WTC11 (cell line): Measurements from ENCODE around the gene LRRC8D. TPM values are rescaled to one million over a fixed set of nuclear protein-coding genes. Genes with fewer than 3 reads are reported as not detected.

ENCODE experiments used
- ATAC-seq: fragments of 200-7000 bp; cut with Tn5 transposase; 2 replicates; pipeline ENCODE4 v1.10.0; 2021; ENCODE audit warnings: mild to moderate bottlenecking, moderate library complexity
- CTCF ChIA-PET: fragments of 300-600 bp; sonication (Branson Sonifier 250); formaldehyde crosslinking; loops from one replicate; lab custom pipeline; 2021; ENCODE audit warnings: antibody characterized with exemption; lab: Charles Lee
- POLR2A ChIA-PET: fragments of 350-600 bp; sonication (Branson Sonifier 250); formaldehyde crosslinking; loops from one replicate; lab custom pipeline; 2021; ENCODE audit warnings: antibody characterized with exemption; lab: Charles Lee
- DNase-seq: peaks from one replicate; pipeline ENCODE4 v3.0.0; 2021; ENCODE audit warnings: low spot score
- H3K27ac Mint-ChIP-seq: 2 replicates; pipeline ENCODE4 v1.8.0; 2021; ENCODE audit warnings: mixed read lengths
- H3K27me3 Mint-ChIP-seq: 2 replicates; pipeline ENCODE4 v1.8.0; 2021; ENCODE audit warnings: low read depth, mild to moderate bottlenecking, moderate library complexity, mixed read lengths
- H3K36me3 Mint-ChIP-seq: 2 replicates; pipeline ENCODE4 v1.8.0; 2021; ENCODE audit warnings: mixed read lengths
- H3K4me1 Mint-ChIP-seq: 2 replicates; pipeline ENCODE4 v1.8.0; 2022; ENCODE audit warnings: mixed read lengths
- H3K4me3 Mint-ChIP-seq: 2 replicates; pipeline ENCODE4 v1.8.0; 2021; ENCODE audit warnings: mild to moderate bottlenecking, moderate library complexity, mixed read lengths
- H3K9me3 Mint-ChIP-seq: 2 replicates; pipeline ENCODE4 v1.8.0; 2021; ENCODE audit warnings: mixed read lengths
- FOXK1 ChIP-seq: sonication (generic); formaldehyde crosslinking; IDR thresholded peaks from 2 replicates; pipeline ENCODE4 v1.8.0; 2022; ENCODE audit warnings: mild to moderate bottlenecking, moderate library complexity, missing genetic modification reagents
- FOXP1 ChIP-seq: sonication (generic); formaldehyde crosslinking; IDR thresholded peaks from 2 replicates; pipeline ENCODE4 v1.8.0; 2022; ENCODE audit warnings: missing genetic modification reagents, mild to moderate bottlenecking, moderate library complexity, borderline replicate concordance
- GABPB1 ChIP-seq: sonication (generic); formaldehyde crosslinking; IDR thresholded peaks from 2 replicates; pipeline ENCODE4 v1.8.1; 2023; ENCODE audit warnings: mild to moderate bottlenecking, missing genetic modification reagents
- GRHL2 ChIP-seq: fragments of 250-450 bp; sonication (Bioruptor Pico); IDR thresholded peaks from 2 replicates; pipeline ENCODE4 v1.8.0; 2022; ENCODE audit warnings: mild to moderate bottlenecking, moderate library complexity; ENCODE audit not compliant: insufficient replicate concordance, severe bottlenecking
- HMGA2 ChIP-seq: fragments of 250-450 bp; sonication (Bioruptor Pico); IDR thresholded peaks from 2 replicates; pipeline ENCODE4 v1.4.0; 2021; ENCODE audit warnings: mild to moderate bottlenecking, moderate library complexity
- MXD4 ChIP-seq: fragments of 250-450 bp; sonication (Bioruptor Pico); IDR thresholded peaks from 2 replicates; pipeline ENCODE4 v1.8.0; 2021; ENCODE audit warnings: mild to moderate bottlenecking, moderate library complexity, borderline replicate concordance
- NFYB ChIP-seq: sonication (generic); formaldehyde crosslinking; conservative IDR thresholded peaks from 2 replicates; pipeline ENCODE4 v1.8.0; 2022; ENCODE audit warnings: low read depth, missing genetic modification reagents
- NR1H2 ChIP-seq: sonication (generic); formaldehyde crosslinking; IDR thresholded peaks from 2 replicates; pipeline ENCODE4 v1.9.0; 2021; ENCODE audit warnings: mild to moderate bottlenecking, moderate library complexity, missing genetic modification reagents
- NR3C1 ChIP-seq: sonication (generic); formaldehyde crosslinking; conservative IDR thresholded peaks from 2 replicates; pipeline ENCODE4 v1.8.1; 2023; ENCODE audit warnings: low read depth, mild to moderate bottlenecking, missing genetic modification reagents
- SP1 ChIP-seq: sonication (generic); formaldehyde crosslinking; conservative IDR thresholded peaks from 2 replicates; pipeline ENCODE4 v1.8.1; 2022; ENCODE audit warnings: missing genetic modification reagents
- TEAD1 ChIP-seq: sonication (generic); formaldehyde crosslinking; IDR thresholded peaks from 2 replicates; pipeline ENCODE4 v1.8.0; 2022; ENCODE audit warnings: mild to moderate bottlenecking, missing genetic modification reagents
- ZBTB21 ChIP-seq: sonication (generic); formaldehyde crosslinking; IDR thresholded peaks from 2 replicates; pipeline ENCODE4 v1.8.1; 2023; ENCODE audit warnings: mild to moderate bottlenecking, missing genetic modification reagents, borderline replicate concordance
- ZNF121 ChIP-seq: sonication (generic); formaldehyde crosslinking; IDR thresholded peaks from 2 replicates; pipeline ENCODE4 v1.8.0; 2023; ENCODE audit warnings: missing genetic modification reagents
- total RNA-seq: library from RNA; stranded (reverse); gene quantifications from 3 replicates; pipeline ENCODE4 v1.2.3, GENCODE V29; 2021
- TF ChIP-seq, protein P1 (sequence below): fragments of 250-450 bp; sonication (Bioruptor Pico); IDR thresholded peaks from 2 replicates; pipeline ENCODE4 v1.9.0; 2021; ENCODE audit warnings: mild to moderate bottlenecking
- TF ChIP-seq, protein P2 (sequence below): fragments of 250-450 bp; sonication (Bioruptor Pico); IDR thresholded peaks from 2 replicates; pipeline ENCODE4 v1.9.0; 2021; ENCODE audit warnings: mild to moderate bottlenecking, borderline replicate concordance
- TF ChIP-seq, protein P3 (sequence below): sonication (generic); formaldehyde crosslinking; IDR thresholded peaks from 2 replicates; pipeline ENCODE4 v1.8.1; 2022; ENCODE audit warnings: low read depth, mild to moderate bottlenecking, moderate library complexity, missing genetic modification reagents, borderline replicate concordance
- TF ChIP-seq, protein P4 (sequence below): sonication (generic); formaldehyde crosslinking; IDR thresholded peaks from 2 replicates; pipeline ENCODE4 v1.8.1; 2023; ENCODE audit warnings: mild to moderate bottlenecking, moderate library complexity, missing genetic modification reagents
- TF ChIP-seq, protein P5 (sequence below): fragments of 250-450 bp; sonication (Bioruptor Pico); IDR thresholded peaks from 2 replicates; pipeline ENCODE4 v1.9.0; 2021; ENCODE audit warnings: moderate library complexity, mild to moderate bottlenecking, inconsistent platforms, borderline replicate concordance
- TF ChIP-seq, protein P6 (sequence below): sonication (generic); formaldehyde crosslinking; IDR thresholded peaks from 2 replicates; pipeline ENCODE4 v1.8.1; 2023; ENCODE audit warnings: mild to moderate bottlenecking, missing genetic modification reagents
- TF ChIP-seq, protein P7 (sequence below): fragments of 250-450 bp; sonication (Bioruptor Pico); IDR thresholded peaks from 2 replicates; pipeline ENCODE4 v2.1.2; 2022; ENCODE audit warnings: mild to moderate bottlenecking, moderate library complexity

Gene LRRC8D
- total RNA-seq, 1 experiment from 2014 or later = 42.6 TPM

DNA sequence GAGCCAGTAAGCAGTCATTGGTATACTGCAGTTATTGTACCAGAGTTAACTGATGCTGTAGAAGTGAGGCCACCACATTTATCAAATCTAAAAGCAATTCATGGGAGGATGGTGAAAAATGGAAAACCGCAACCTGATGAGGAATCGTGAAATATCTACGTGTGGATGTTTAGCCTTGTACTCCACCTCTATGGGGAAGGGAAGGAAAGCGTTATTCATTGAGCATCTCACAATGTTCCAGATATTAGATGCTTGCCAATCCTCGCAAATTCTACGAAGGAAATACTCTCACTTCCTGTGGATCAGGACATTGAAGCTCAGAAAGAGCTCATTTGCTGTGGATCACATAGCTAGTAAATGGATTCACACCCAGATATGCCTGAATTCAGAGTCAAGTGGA is 77.3 kb downstream of the LRRC8D start:
- DNase-seq (no peak), ATAC-seq (no peak)
- no peak overlapping the region for H3K4me3 Mint-ChIP-seq
- POLR2A ChIA-PET = no interaction called here
- TF ChIP-seq, protein P1, sequence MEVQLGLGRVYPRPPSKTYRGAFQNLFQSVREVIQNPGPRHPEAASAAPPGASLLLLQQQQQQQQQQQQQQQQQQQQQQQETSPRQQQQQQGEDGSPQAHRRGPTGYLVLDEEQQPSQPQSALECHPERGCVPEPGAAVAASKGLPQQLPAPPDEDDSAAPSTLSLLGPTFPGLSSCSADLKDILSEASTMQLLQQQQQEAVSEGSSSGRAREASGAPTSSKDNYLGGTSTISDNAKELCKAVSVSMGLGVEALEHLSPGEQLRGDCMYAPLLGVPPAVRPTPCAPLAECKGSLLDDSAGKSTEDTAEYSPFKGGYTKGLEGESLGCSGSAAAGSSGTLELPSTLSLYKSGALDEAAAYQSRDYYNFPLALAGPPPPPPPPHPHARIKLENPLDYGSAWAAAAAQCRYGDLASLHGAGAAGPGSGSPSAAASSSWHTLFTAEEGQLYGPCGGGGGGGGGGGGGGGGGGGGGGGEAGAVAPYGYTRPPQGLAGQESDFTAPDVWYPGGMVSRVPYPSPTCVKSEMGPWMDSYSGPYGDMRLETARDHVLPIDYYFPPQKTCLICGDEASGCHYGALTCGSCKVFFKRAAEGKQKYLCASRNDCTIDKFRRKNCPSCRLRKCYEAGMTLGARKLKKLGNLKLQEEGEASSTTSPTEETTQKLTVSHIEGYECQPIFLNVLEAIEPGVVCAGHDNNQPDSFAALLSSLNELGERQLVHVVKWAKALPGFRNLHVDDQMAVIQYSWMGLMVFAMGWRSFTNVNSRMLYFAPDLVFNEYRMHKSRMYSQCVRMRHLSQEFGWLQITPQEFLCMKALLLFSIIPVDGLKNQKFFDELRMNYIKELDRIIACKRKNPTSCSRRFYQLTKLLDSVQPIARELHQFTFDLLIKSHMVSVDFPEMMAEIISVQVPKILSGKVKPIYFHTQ (CRISPR knock-in tag) = no peak
- no peak for TF ChIP-seq FOXP1
- no peak for TF ChIP-seq NFYB (CRISPR knock-in tag)
- TF ChIP-seq GRHL2 (CRISPR knock-in tag) = no peak
- no peak for TF ChIP-seq ZBTB21 (CRISPR knock-in tag)
- TF ChIP-seq, protein P2, sequence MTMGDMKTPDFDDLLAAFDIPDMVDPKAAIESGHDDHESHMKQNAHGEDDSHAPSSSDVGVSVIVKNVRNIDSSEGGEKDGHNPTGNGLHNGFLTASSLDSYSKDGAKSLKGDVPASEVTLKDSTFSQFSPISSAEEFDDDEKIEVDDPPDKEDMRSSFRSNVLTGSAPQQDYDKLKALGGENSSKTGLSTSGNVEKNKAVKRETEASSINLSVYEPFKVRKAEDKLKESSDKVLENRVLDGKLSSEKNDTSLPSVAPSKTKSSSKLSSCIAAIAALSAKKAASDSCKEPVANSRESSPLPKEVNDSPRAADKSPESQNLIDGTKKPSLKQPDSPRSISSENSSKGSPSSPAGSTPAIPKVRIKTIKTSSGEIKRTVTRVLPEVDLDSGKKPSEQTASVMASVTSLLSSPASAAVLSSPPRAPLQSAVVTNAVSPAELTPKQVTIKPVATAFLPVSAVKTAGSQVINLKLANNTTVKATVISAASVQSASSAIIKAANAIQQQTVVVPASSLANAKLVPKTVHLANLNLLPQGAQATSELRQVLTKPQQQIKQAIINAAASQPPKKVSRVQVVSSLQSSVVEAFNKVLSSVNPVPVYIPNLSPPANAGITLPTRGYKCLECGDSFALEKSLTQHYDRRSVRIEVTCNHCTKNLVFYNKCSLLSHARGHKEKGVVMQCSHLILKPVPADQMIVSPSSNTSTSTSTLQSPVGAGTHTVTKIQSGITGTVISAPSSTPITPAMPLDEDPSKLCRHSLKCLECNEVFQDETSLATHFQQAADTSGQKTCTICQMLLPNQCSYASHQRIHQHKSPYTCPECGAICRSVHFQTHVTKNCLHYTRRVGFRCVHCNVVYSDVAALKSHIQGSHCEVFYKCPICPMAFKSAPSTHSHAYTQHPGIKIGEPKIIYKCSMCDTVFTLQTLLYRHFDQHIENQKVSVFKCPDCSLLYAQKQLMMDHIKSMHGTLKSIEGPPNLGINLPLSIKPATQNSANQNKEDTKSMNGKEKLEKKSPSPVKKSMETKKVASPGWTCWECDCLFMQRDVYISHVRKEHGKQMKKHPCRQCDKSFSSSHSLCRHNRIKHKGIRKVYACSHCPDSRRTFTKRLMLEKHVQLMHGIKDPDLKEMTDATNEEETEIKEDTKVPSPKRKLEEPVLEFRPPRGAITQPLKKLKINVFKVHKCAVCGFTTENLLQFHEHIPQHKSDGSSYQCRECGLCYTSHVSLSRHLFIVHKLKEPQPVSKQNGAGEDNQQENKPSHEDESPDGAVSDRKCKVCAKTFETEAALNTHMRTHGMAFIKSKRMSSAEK (CRISPR knock-in tag) = no peak
- TF ChIP-seq, all 79 proteins: peak for 0
- no peaks in the 10 kb centered on the region for H3K36me3 Mint-ChIP-seq
- peaks cover 47% of the 10 kb centered on the region for H3K4me1 Mint-ChIP-seq
- H3K9me3 Mint-ChIP-seq = no peaks in the 10 kb centered on the region
- H3K27me3 Mint-ChIP-seq = no peaks in the 10 kb centered on the region
- peak overlapping the region; percentile 64; the same call in 1 of the 2 replicates for H3K27ac Mint-ChIP-seq
- CTCF ChIA-PET = interaction anchor here (1.1 kb wide), 1 partner anchor 55 kb away, joined by 3 read pairs; no protein-coding TSS in a partner anchor

DNA sequence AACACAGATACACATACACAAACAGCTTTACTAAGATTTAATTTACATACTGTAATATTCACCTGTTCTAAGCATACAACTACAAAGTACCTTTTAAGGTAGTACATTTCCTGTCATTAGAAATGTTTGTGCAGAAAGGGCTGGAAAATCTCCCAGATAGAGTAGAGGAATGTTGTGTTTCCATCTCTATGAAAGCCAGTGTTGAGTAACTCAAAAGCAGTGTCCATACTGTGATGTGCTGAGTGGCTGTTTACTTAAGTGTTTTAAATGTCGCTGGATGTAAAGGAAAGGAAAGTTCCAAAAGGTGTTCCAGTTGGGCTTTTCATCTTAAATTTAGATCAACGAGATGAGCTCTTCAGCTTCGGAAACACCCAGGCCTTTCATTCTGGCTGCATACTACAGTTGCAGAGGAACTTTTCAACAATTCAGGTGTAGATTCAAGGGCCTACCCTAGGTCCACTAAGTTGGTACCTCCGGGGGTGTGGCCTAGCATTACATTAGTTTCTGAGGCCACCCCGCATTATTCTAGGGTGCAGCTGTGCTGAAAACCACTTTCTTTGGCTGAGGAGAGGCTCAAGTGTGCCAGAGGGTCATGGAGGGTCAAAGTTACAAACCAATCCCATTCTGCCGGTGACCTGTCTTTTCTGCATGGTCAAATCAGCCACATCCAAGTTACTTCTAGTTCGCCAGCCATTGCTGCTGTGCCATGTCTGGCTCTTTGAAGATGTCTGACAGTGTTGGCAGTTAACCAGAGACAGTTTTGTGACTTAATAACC is 78.1 kb downstream of the LRRC8D start:
- peak overlapping the region; percentile 61 for H3K27ac Mint-ChIP-seq
- H3K36me3 Mint-ChIP-seq = no peaks in the 10 kb centered on the region
- POLR2A ChIA-PET = no interaction called here
- DNase-seq = no peak
- H3K4me3 Mint-ChIP-seq = no peak overlapping the region
- no peaks in the 10 kb centered on the region for H3K9me3 Mint-ChIP-seq
- no peaks in the 10 kb centered on the region for H3K27me3 Mint-ChIP-seq
- peak; percentile 22; the same call in 1 of the 2 replicates for ATAC-seq
- peaks cover 54% of the 10 kb centered on the region for H3K4me1 Mint-ChIP-seq
- CTCF ChIA-PET = no interaction called here
- TF ChIP-seq, protein P3, sequence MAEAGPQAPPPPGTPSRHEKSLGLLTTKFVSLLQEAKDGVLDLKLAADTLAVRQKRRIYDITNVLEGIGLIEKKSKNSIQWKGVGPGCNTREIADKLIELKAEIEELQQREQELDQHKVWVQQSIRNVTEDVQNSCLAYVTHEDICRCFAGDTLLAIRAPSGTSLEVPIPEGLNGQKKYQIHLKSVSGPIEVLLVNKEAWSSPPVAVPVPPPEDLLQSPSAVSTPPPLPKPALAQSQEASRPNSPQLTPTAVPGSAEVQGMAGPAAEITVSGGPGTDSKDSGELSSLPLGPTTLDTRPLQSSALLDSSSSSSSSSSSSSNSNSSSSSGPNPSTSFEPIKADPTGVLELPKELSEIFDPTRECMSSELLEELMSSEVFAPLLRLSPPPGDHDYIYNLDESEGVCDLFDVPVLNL (CRISPR knock-in tag) = no peak
- TF ChIP-seq HMGA2 (CRISPR knock-in tag) (no peak), NR3C1 (CRISPR knock-in tag) (no peak), TEAD1 (no peak), NR1H2 (CRISPR knock-in tag) (no peak), MXD4 (CRISPR knock-in tag) (no peak), FOXK1 (no peak), ZNF121 (CRISPR knock-in tag) (no peak), GABPB1 (CRISPR knock-in tag) (no peak), SP1 (CRISPR knock-in tag) (no peak)
- TF ChIP-seq, protein P4, sequence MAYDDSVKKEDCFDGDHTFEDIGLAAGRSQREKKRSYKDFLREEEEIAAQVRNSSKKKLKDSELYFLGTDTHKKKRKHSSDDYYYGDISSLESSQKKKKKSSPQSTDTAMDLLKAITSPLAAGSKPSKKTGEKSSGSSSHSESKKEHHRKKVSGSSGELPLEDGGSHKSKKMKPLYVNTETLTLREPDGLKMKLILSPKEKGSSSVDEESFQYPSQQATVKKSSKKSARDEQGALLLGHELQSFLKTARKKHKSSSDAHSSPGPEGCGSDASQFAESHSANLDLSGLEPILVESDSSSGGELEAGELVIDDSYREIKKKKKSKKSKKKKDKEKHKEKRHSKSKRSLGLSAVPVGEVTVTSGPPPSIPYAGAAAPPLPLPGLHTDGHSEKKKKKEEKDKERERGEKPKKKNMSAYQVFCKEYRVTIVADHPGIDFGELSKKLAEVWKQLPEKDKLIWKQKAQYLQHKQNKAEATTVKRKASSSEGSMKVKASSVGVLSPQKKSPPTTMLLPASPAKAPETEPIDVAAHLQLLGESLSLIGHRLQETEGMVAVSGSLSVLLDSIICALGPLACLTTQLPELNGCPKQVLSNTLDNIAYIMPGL (CRISPR knock-in tag) = no peak
- TF ChIP-seq, protein P5, sequence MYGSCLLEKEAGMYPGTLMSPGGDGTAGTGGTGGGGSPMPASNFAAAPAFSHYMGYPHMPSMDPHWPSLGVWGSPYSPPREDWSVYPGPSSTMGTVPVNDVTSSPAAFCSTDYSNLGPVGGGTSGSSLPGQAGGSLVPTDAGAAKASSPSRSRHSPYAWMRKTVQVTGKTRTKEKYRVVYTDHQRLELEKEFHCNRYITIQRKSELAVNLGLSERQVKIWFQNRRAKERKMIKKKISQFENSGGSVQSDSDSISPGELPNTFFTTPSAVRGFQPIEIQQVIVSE = no peak
- TF ChIP-seq, protein P6, sequence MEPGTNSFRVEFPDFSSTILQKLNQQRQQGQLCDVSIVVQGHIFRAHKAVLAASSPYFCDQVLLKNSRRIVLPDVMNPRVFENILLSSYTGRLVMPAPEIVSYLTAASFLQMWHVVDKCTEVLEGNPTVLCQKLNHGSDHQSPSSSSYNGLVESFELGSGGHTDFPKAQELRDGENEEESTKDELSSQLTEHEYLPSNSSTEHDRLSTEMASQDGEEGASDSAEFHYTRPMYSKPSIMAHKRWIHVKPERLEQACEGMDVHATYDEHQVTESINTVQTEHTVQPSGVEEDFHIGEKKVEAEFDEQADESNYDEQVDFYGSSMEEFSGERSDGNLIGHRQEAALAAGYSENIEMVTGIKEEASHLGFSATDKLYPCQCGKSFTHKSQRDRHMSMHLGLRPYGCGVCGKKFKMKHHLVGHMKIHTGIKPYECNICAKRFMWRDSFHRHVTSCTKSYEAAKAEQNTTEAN (CRISPR knock-in tag) = no peak
- TF ChIP-seq, protein P7, sequence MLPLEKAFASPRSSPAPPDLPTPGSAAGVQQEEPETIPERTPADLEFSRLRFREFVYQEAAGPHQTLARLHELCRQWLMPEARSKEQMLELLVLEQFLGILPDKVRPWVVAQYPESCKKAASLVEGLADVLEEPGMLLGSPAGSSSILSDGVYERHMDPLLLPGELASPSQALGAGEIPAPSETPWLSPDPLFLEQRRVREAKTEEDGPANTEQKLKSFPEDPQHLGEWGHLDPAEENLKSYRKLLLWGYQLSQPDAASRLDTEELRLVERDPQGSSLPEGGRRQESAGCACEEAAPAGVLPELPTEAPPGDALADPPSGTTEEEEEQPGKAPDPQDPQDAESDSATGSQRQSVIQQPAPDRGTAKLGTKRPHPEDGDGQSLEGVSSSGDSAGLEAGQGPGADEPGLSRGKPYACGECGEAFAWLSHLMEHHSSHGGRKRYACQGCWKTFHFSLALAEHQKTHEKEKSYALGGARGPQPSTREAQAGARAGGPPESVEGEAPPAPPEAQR (CRISPR knock-in tag) = no peak
